Heart left ventricle (tissue), 16 donors: ENCODE measurements around the gene KPTN. TPM values are rescaled to one million over a fixed set of nuclear protein-coding genes. Genes with fewer than 3 reads are reported as not detected.

Experiments used
- ATAC-seq, 4 donors: fragments of 200-7000 bp; cut with Tn5 transposase; one replicate each; pipeline ENCODE4 v1.9.1; 2020 to 2022; ENCODE audit warnings: moderate library complexity in 4 of 4, mild to moderate bottlenecking in 3 of 4, moderate number of reproducible peaks in 1 of 4
- DNase-seq, 5 donors: peaks; one replicate each; pipeline ENCODE4 v3.0.0-alpha.2; 2020
- H3K27ac ChIP-seq, 12 donors: fragments of 200-600 bp; sonication (generic) in 4 of 12; one replicate each; pipeline versions ENCODE4 v1.5.0 to v1.8.0; 2016 to 2022; ENCODE audit warnings: mild to moderate bottlenecking in 2 of 12
- H3K27me3 ChIP-seq, 9 donors: fragments of 200-600 bp; sonication (generic) in 2 of 9; one replicate each; pipeline versions ENCODE4 v1.5.1 to v1.8.0; 2016 to 2022; ENCODE audit warnings: mild to moderate bottlenecking in 3 of 9
- H3K36me3 ChIP-seq, 9 donors: fragments of 200-600 bp; sonication (generic) in 2 of 9; one replicate each; pipeline versions ENCODE4 v1.5.0 to v1.8.0; 2018 to 2022; ENCODE audit warnings: mild to moderate bottlenecking in 2 of 9
- H3K4me1 ChIP-seq, 12 donors: fragments of 200-600 bp; sonication (generic) in 4 of 12; one replicate each; pipeline versions ENCODE4 v1.5.0 to v1.8.0; 2016 to 2022; ENCODE audit warnings: mild to moderate bottlenecking in 3 of 12
- H3K4me3 ChIP-seq, 12 donors: fragments of 200-600 bp; sonication (generic) in 4 of 12; one replicate each; pipeline versions ENCODE4 v1.5.0 to v1.8.0; 2017 to 2022; ENCODE audit warnings: mild to moderate bottlenecking in 9 of 12, moderate library complexity in 4 of 12
- H3K9me3 ChIP-seq, 12 donors: fragments of 200-600 bp; sonication (generic) in 4 of 12; one replicate each; pipeline versions ENCODE4 v1.5.0 to v1.8.0; 2016 to 2022; ENCODE audit warnings: mild to moderate bottlenecking in 1 of 12
- CTCF ChIP-seq, 12 donors: fragments of 200-600 bp; sonication (generic) in 4 of 12; IDR thresholded peaks; one replicate each; pipeline versions ENCODE4 v1.5.0 to v1.8.0; 2018 to 2022; ENCODE audit warnings: antibody characterized with exemption in 12 of 12, mild to moderate bottlenecking in 5 of 12
- POLR2A ChIP-seq, 2 donors: fragments of 450-650 bp; IDR thresholded peaks; one replicate each; pipeline ENCODE4 v1.6.1; 2017; ENCODE audit warnings: antibody characterized with exemption in 2 of 2, mild to moderate bottlenecking in 2 of 2, moderate library complexity in 2 of 2
- WGBS, 4 donors: extraction: QIAGEN DNeasy Blood & Tissue Kit in 2 of 4; methylation state at CpG; one replicate each; pipeline versions ENCODE4 v1.1.5 to v1.1.7; 2013 to 2018; 5-methylcytosine and 5-hydroxymethylcytosine counted together
- intact Hi-C, 10 donors: fragments of 100-400 bp; cut with DNase I; formaldehyde crosslinking; loops; one replicate each; pipeline versions ENCODE4 v1.11.1 to v1.14.2; 2022
- polyA plus RNA-seq, 2 donors: library from polyadenylated mRNA; stranded (reverse); fragments of 200-250 nt; gene quantifications; one replicate each; pipeline ENCODE4 v1.2.3, GENCODE V29; 2013
- total RNA-seq, 9 donors: library from RNA; depleted of rRNA in 2 of 9; stranded (reverse); fragments of >200 nt in 2 of 9; fragmentation: NEBNext Ultra II Directional in 3 of 9; extraction: Animal tissue kit (Norgen Biotek cat#: 25700) in 3 of 9; gene quantifications; one replicate each; pipeline versions ENCODE4 v1.1.0 to v1.2.4, GENCODE V29; 2016 to 2023
- donor health status: ischemic (EF 13 %, LVEDD 7.1; RV severe dilation, severe dysfunction).
- donor health status: healthy with polysubstance abuse.
- donor health status: DM: no; HTN: yes; CAD: no.
- donor health status: DM: no; HTN: no; CAD: no.
- donor health status: ischemic (EF 25% LVEDD 6.9; RV normal size, moderate dysfunction).
- donor health status: ischemic (EF 25% LVEDD 5.7; RV mildly dilated, moderate dysfunction).
- donor health status: healthy.
- donor health status: DM: yes; HTN: yes; CAD: no.
- donor health status: ischemic (EF 35%, LVEDD 5.7; RV mildly dilated, moderate dysfunction).
- donor health status: nonischemic (EF 11% LVEDD 7.7; RV severe dilation, severe dysfunction).
- donor health status: DM: yes; HTN: yes; CAD: no.
- donor health status: PGD.
- donor health status: ischemic (EF 29% LVEDD 5.4; RV normal size, mild dysfunction).
- donor health status: nonischemic (EF 23%, LVEDD 6.1; RV moderate dilation, normal function).

The KPTN gene
- total and polyA plus RNA-seq, 11 donors = 3.2 to 15.8 (median 7.8) TPM

- no peak for TF ChIP-seq CTCF (IDR thresholded peaks at IDR 0.05)
- no peak for TF ChIP-seq POLR2A (IDR thresholded peaks at IDR 0.05)
- WGBS, 4 donors = 79 to 86% (median 85%) methylated on average over 3 of the region's 3 CpGs
- H3K27ac ChIP-seq = no peak overlapping the region
- no peak for ATAC-seq
- no peak for DNase-seq
- intact Hi-C loops = no loop called here
- peaks cover 0 to 6% (median 0%) of the 10 kb centered on the region in 9 donors for H3K27me3 ChIP-seq
- no peak overlapping the region for H3K4me3 ChIP-seq
- H3K9me3 ChIP-seq = no peaks in the 10 kb centered on the region
- H3K4me1 ChIP-seq = peaks cover 0 to 28% (median 13%) of the 10 kb centered on the region in 12 donors
- no peaks in the 10 kb centered on the region for H3K36me3 ChIP-seq
Measured at GRCh38 chr19:47526798-47527197, 42.8 kb upstream of the KPTN start.

GRCh38 chr19:47523473-47523872, 39.5 kb upstream of the KPTN start:
- H3K27me3 ChIP-seq = peaks cover 0 to 7% (median 0%) of the 10 kb centered on the region in 9 donors
- H3K27ac ChIP-seq = peak overlapping the region in 11 of 12 donors; percentile 10 to 70 (median 46)
- ATAC-seq = peak in 3 of 4 donors; percentile 42 to 63 (median 48)
- no peak for TF ChIP-seq CTCF (IDR thresholded peaks at IDR 0.05)
- no peak for TF ChIP-seq POLR2A (IDR thresholded peaks at IDR 0.05)
- DNase-seq = peak in 2 of 5 donors; percentile 56 to 61
- no peaks in the 10 kb centered on the region for H3K9me3 ChIP-seq
- H3K4me1 ChIP-seq = peaks cover 0 to 30% (median 13%) of the 10 kb centered on the region in 12 donors
- no peaks in the 10 kb centered on the region for H3K36me3 ChIP-seq
- intact Hi-C loops = loop anchor here in 2 of 10 donors (5.0 kb wide), 2 partner anchors 74 to 174 kb away; no protein-coding TSS in a partner anchor
- WGBS, 4 donors = 11 to 19% (median 14%) methylated on average over 7 of the region's 7 CpGs
- no peak overlapping the region for H3K4me3 ChIP-seq

GRCh38 chr19:47521473-47522180, 37.6 kb upstream of the KPTN start:
- Histone ChIP-seq H3K36me3 (no peaks in the 10 kb centered on the region), H3K4me1 (peaks cover 0 to 30% (median 13%) of the 10 kb centered on the region in 12 donors), H3K4me3 (no peak overlapping the region), H3K27me3 (peaks cover 0 to 7% (median 0%) of the 10 kb centered on the region in 9 donors), H3K27ac (peak overlapping the region in 10 of 12 donors; percentile 29 to 79 (median 64)), H3K9me3 (no peaks in the 10 kb centered on the region)
- TF ChIP-seq POLR2A (IDR thresholded peaks at IDR 0.05) (no peak), CTCF (IDR thresholded peaks at IDR 0.05) (peak in 3 of 12 donors; percentile 8 to 16 (median 13))
- intact Hi-C loops = loop anchor here in 2 of 10 donors (5.0 kb wide), 2 partner anchors 76 to 176 kb away; no protein-coding TSS in a partner anchor
- ATAC-seq (peak; percentile 37 to 80 (median 46)), DNase-seq (peak in 1 of 5 donors; percentile 24)
- WGBS, 4 donors = 54 to 63% (median 58%) methylated on average over 17 to 20 of the region's 20 CpGs

GRCh38 chr19:47520839-47521238, 36.8 kb upstream of the KPTN start:
- H3K4me1 ChIP-seq = peaks cover 0 to 34% (median 17%) of the 10 kb centered on the region in 12 donors
- no peaks in the 10 kb centered on the region for H3K36me3 ChIP-seq
- ATAC-seq (peak in 1 of 4 donors; percentile 9), DNase-seq (no peak)
- TF ChIP-seq POLR2A (IDR thresholded peaks at IDR 0.05) = no peak
- TF ChIP-seq CTCF (IDR thresholded peaks at IDR 0.05) = no peak
- intact Hi-C loops = loop anchor here in 2 of 10 donors (5.0 kb wide), 2 partner anchors 76 to 176 kb away; no protein-coding TSS in a partner anchor
- no peaks in the 10 kb centered on the region for H3K9me3 ChIP-seq
- 54 to 68% (median 61%) methylated on average over 5 to 6 of the region's 6 CpGs for WGBS, 4 donors
- H3K27ac ChIP-seq = peak overlapping the region in 2 of 12 donors; percentile 63 to 70
- H3K4me3 ChIP-seq = no peak overlapping the region
- peaks cover 0 to 7% (median 0%) of the 10 kb centered on the region in 9 donors for H3K27me3 ChIP-seq
